ENCODE results near the gene ROBO4.

DNA sequence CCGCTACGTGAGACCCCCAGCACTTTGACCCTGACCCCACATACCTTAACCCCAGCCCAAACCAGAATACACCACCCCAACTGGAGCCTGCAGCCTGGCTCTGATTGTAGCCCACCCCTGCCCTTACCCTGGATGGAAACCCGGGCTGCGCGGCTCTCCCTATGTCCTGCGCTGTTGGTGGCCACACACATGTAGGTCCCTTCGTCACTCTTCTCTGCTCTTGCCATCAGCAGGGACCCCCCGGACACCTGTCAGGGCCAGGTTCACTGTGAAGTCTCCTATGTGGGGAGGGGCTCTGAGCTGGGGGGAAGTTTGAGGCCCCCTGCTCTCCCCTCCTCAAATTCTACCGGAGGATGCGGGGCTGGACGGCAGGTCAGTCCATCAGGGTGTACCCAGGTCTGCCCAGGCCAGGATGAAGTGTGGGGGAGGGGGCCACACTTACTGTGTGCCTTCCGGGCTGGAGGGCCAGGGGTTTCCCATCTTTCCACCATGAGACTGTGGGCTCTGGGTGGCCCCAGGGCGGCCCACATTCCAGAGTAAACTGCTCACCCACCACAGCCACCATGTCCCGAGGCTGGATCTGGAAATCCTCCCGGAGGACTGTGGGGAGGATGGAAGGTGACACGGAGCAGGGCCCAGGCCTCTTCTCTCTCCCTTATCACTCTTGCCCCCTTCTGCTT lies 1.5 kb downstream of the ROBO4 start:
- TF ChIP-seq, protein P1, sequence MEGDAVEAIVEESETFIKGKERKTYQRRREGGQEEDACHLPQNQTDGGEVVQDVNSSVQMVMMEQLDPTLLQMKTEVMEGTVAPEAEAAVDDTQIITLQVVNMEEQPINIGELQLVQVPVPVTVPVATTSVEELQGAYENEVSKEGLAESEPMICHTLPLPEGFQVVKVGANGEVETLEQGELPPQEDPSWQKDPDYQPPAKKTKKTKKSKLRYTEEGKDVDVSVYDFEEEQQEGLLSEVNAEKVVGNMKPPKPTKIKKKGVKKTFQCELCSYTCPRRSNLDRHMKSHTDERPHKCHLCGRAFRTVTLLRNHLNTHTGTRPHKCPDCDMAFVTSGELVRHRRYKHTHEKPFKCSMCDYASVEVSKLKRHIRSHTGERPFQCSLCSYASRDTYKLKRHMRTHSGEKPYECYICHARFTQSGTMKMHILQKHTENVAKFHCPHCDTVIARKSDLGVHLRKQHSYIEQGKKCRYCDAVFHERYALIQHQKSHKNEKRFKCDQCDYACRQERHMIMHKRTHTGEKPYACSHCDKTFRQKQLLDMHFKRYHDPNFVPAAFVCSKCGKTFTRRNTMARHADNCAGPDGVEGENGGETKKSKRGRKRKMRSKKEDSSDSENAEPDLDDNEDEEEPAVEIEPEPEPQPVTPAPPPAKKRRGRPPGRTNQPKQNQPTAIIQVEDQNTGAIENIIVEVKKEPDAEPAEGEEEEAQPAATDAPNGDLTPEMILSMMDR (IDR thresholded peaks at IDR 0.05): no peak
- TF ChIP-seq POLR2A (IDR thresholded peaks at IDR 0.05) (no peak), POLR2AphosphoS5 (IDR thresholded peaks at IDR 0.05) (no peak), EP300 (IDR thresholded peaks at IDR 0.05) (no peak)
